Inflammatory macrophage (primary cell): ENCODE data around the gene GNB1L.
"Not testable (repeated sequence)": the region's sequence is repeated elsewhere in the genome, so short reads cannot be mapped to it uniquely, and the experiment has no call there.

ENCODE experiments used
- DNase-seq, 2 donors: peaks; one replicate each; pipeline ENCODE4 v3.0.0-alpha.2; 2020 to 2022

GNB1L gene

DNA sequence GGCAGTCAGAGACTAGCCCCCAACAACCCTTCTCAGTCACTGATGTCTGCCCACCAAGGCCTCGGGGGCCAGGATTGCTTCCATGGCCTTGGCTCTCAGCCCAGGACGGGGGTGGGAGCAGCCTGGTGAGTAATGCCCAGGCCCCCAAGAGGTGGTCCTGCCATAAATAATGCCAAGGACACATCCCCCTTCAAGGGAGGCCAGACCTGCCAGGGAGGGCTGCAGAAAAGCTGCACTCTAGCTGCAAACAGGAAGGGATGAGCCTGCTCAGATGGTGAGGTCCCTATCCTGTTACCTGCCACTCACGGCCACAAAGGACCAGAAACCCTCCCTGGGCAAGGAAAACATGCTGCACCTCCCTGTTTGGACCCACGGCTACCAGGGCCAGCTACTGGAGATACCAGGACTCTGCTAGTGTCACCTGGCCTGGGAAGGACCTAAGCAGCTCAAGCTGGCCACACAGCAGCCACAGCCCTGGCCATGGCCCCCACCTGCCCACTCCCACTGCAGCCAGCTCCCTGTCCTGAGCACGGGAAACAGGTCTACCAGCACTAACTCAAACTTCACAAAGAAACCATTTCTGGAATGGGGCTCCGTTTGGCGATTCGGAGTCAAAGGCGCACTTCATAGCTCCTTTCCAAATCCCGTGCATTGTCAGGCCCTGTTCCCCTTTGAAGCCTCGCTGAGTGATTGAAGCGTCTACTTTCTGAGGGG lies 12.1 kb downstream of the GNB1L start:
- no peak for DNase-seq

DNA sequence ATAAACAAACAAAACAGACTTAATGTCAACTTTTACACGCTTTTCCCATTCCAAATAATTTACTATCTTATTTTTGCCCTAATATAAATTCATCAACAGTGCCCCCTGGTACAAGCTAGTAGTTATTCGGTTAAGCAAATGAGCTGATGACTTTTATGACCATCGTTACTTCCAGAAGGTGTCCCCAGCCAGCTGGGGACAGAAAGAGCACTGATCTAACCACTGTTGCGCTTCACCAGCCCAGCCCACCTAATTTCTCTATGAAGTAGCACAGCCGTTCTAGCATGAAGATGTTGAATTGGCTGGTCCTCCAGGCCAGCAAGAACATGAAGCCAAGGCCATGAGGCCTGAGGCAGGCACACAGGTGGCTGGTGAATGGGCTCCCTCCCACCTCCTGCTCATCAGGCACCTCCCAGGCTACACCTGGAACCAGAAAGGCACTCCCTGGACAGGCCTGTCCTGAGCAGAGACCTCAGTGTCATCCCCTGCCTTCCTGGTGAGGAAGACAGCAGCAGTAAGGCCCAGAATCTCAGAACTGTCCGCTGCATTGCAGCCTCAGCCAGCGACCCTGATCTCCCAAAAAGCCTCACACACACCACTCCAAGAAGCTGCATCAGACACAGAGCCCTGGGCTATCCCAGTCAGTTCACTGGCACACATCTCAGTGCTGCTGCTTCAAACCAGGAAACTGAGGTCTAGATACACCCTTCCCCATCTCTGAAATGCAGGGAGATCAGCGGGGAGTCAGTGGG lies 12.9 kb downstream of the GNB1L start:
- DNase-seq: no peak

DNA sequence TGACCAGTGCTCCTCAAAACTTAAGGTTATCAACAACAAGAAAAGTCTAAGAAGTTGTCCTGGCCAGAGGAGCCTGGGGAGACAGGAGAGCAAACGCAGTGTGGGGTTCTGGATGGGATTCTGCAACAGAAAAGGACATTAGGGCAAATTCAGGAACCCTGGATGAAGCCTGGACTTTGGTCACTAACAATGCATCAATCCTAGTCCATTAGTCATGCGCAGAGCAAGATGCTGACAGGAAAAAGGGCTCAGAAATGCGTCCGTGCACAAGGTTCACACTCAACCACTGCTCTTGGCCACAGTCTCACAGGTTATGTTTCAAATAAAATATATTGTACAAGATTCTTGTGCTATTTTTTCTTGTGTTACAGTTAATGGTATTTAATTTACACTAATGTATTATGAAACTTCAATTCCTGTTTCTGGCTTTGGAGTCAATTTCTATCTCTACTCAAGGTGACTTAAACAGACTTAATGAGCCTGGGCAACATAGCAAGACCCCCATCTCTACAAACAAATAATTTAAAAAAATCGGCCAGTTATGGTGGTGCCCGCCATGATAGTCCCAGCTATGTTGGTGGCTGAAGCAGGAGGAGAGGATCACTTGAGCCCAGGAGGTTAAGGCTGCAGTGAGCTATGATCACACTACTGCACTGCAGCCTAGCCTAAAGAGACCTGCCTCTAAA lies 13.6 kb downstream of the GNB1L start:
- no peak for DNase-seq

DNA sequence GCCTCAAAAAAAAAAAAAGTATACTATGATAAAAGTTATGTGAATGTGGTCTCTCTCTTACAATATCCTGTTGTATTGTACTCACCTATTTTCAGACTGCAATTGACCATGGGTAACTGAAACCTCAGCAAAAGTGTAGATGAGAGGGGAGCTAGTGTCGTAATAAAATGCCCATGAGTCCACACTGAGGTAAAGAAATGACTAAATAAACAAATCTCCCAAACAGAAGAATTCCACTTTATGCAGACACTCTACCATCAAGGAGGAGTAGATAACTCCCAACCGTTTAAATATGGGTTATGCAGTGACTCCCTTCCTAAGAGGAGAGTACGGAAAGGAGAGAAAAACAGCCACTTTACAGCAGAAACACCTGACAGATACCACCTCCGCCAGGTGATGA lies 14.6 kb downstream of the GNB1L start:
- DNase-seq: no peak

DNA sequence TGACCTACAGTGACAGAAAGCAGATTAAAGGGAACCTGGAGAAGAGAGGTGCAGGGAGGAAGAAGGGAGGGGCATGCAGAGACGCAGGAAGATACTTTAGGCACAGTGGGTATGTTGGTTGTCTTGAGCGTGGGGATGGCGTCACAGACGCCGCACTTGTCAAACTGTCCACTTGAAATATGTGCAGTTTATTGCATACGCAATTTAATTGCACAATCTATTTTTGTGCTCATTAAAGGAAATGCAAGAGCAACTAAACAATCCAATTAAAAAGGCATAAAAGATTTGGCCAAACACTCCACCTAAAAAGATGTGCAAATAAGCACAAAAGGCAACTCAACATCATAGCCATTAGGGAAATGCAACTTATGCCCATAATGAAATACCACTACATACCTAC lies 16.8 kb downstream of the GNB1L start:
- DNase-seq: no peak

DNA sequence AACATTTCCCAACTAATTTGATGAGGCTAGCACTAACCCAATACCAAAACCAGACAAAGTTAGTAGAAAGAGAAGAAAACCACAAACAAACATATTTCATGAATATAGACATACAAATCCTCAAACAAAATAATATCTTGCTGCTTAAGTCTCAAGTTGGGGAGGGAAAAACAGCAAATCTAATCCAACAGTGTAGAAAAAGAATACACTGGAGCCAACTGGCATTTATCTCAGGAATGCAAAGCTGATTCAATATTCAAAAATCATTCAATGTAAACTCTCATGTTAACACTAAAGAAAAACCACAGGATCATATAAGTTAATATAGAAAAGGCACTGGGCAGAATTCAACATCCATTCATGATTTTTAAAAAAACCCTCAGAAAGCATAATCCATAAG lies 18.2 kb downstream of the GNB1L start:
- no peak for DNase-seq

DNA sequence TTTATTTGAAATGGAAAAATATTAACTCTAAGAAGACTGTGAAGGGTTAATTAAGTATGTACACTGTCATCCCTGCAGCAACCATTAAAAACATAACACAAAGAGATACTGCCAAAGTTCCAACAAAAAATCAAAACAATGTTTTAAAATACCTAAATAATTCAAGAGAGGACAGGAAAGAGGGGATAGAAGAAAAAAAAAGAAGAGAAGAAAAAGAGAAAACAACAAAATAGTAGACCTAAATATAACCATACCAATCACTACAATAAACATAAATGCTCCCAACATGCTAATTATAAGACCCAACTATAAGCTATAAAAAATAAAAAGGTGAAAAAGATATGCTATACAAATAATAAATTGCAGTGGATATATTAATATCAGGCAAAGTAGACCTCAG lies 20.1 kb downstream of the GNB1L start:
- no peak for DNase-seq

DNA sequence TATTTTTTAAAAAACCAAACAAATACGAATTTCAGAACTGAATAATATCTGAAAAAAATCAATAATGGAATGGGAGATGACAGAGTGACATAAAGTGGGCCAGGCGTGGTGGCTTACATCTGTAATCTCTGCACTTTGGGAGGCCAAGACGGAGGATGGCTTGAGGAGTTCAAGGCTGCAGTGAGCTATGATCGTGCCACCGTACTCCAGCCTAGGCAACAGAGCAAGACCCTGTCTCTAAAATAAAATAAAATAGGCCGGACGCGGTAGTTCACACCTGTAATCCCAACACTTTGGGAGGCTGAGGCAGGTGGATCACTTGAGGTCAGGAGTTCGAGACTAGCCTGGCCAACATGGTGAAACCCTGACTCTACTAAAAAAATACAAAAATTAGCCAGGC lies 21.3 kb downstream of the GNB1L start:
- not testable (repeated sequence) for DNase-seq

DNA sequence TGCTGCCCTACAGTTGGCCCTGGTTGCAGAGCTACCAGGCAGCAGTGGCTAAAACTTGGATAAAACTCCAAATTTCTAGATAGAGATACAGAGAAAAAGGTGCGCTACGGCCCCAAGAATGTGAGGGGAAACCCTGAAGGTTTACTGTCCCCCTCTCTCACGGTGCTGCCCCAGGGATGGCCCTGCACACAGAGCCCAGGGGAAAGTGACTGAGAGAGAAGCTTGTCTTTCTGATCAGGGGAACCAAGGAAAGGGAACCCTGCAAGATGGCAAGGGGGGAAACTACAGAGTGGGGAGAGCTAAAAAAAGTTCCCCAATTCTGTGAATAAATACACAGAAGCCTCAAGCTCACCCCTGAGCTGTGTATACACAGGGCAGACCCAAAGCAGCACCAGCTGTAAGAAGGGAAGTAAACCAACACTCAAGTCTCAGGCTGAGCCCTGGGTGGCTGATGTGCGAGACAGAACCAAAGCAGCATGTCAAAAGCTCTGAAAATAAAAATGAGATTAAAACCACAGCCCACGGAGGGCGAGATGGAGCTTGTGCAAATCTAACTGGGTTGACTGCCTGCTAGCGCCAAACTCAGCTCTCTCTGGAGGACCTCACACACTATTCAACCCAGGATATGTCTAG lies 22.1 kb downstream of the GNB1L start:
- DNase-seq: peak in 1 of 2 donors; percentile 12

DNA sequence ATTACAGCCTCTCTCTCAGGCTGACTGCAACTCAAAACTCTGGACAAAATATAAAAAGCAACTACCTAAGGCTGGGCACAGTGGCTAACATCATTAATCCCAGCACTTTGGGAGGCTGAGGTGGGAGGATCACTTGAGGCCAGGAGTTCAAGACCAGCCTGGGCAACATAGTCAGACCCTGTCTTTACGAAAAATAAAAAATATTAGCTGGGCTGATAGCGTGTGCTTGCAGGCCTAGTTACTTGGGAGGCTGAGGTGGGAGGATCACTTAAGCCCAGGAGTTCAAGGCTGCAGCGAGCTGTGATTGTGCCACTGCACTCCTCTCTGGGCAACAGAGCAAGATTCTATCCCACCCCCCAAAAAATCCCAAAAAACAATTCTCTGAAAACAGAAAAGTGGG lies 22.7 kb downstream of the GNB1L start:
- not testable (repeated sequence) for DNase-seq

DNA sequence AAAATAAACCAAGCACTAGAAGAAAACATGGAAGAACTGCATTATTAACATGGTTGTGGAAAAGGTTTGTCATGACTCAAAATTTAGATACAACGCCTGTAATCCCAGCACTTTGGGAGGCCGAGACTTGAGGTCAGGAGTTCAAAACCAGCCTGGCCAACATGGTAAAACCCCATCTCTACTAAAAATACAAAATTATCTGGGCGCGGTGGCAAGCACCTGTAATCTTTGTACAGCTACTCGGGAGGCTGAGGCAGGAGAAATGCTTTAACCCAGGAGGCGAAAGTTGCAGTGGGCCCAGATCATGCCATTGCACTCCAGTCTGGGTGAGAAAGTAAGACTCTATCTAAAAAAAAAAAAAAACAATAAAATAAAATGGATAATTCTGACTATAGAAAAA lies 23.7 kb downstream of the GNB1L start:
- DNase-seq: no peak

DNA sequence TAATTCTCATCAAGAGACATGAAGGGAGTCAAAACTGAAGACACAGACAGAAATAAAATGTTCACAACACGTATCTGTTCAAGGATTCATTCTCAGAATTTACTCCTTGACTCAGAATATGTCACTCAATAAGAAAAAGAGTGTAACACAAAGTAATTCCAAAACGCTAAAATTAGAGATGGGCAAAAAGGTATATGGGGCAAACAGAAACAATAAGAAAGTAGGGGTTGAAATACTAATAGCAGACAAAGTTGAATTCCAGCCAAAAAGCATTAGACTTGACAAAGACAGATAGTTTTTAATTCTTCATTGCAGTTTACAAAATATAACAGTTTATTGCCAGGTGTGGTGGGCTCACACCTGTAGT lies 26.7 kb downstream of the GNB1L start:
- DNase-seq: no peak

DNA sequence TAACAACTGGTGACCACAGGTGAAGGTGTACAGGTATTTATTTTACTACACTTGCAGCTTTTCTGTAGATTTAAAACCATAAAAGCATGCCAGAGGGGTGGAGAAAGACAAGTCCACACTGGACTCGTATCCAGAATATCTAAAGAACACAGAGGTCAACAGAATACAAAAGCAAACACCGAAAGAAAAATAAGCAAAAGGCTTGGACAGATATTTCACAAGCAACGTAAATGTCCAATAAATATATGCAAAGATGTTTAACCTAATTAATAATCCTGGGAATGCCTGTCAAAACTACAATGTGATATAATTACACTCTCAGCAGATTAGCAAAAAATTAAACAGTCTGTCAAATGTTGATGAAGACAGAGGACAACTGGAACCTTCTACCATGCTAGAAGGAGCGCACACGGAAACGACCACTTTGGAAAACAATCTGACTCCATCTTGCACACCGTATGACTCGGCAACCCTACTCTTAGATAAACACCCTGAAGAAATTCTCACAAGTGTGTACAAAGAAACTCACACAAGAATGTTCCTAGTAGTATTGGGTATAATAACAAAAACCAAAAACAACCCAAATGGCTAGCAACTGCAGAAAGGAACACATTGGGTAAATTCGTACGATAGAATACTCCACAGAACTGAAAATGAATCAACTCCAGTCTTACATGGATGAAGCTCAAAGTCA lies 27.2 kb downstream of the GNB1L start:
- no peak for DNase-seq

DNA sequence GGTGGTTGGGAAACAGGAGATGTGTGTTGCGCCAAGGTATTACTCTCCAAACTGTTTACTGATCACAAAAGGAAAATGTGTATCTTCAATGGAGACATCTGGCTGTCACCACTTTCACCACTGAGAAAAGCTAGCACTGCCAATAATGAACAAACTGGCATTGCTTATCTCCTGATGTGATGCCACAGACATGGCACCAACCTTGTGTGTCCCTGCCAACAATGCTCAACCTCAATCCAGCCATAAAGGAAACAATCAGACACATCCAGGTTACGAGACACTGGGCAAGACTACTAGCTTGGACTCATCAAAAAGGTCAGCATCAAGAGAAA lies 28.1 kb downstream of the GNB1L start:
- DNase-seq: no peak

DNA sequence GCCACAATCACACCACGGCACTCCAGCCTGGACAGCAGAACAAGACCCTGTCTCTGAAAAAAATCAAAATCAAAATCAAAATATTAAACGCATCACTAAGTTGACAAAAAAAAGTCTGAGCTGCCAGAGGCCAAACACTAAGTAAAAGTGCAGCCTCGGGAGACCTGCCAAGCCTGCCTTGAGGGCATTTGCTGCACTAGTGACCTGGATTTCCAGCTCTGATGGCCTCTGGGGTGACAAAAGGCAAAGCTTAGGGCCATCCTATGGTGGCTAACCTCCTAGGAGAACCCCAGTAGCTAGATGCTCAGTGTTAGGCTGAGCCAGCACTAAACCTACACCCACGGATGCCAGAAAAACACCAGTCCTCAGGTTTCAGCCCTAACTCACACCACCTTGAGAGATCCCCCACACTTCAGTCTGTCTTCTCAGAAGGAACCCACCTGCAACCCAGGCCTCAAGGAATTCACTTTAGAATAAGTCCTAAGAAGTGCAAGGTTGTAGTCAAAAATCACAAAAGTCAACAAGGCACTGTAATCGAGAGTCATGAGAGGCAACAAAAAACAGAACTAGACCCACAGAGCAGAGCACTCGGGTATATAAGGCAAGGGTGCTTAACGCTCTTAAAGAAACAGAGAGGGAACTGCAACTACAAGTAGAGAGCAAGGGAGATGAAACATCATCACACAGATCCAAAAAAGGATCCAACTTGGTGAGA lies 28.6 kb downstream of the GNB1L start:
- peak; percentile 5 to 20 for DNase-seq

DNA sequence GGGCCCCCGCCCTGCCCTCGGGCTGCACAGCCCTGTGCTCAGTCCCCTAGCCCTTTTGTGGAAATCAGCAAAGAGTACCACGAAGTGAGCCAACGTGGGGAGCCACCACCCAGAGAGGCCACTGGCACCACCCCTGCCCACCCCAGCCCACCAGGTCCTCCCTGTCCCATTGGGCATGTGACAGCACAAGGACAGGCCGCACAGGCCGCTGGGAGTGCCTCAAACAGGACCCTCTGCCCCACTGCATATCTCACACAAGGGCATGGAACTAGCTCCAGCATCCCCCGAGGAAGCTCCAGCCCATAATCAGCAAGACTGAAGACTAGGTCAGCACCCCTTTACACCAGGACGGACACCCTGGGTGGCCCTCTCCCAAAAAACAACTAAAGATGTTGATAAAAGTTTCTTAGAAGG lies 29.7 kb downstream of the GNB1L start:
- no peak for DNase-seq

DNA sequence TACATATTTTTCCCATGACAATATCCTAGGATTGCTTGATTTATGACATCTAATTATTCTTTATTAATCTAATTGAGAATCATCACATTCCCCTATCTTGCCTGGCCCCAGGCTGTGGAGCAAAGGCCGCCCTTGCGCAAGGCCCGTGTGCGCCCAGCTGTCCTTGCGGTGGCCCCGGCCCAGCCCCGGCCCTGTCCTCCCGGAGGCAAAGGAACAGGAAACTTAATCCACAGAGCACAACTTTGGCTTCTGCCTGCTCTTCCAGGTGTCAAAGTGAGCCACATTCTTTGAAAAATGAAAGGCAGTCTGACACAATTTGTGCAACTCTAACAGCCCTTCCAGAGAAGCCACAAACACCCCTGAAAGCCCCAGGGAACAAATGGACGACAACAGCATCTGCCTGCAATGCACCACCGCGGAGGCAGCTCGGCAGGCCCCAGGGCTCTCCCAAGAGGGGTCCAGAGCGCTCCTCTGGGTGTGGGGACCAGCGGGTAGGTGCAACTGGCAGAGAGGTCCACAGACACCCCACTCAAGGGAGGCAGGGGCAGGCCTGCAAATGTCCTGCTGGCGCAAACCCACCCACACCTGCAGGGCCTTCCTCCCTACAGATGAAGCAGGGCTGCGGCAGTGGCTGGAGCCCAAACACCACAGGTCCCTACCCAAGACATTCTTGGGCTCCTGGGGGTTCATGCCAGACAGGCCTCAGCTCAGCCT lies 30.3 kb downstream of the GNB1L start:
- no peak for DNase-seq

DNA sequence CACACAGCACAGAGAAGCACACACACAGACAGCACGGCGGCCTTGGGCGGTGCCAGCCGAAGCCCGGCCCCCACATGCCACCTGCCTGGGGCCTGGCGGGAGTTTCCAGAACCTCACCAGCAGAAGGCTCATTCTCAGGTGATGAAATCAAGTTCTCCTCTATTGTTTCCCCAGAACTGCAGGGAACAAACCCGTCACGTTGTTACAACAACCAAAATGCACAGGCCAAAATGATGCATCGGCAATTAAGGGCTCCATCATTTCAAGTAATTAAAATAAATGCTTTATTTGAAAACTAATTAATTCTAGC lies 30.8 kb downstream of the GNB1L start:
- no peak for DNase-seq

DNA sequence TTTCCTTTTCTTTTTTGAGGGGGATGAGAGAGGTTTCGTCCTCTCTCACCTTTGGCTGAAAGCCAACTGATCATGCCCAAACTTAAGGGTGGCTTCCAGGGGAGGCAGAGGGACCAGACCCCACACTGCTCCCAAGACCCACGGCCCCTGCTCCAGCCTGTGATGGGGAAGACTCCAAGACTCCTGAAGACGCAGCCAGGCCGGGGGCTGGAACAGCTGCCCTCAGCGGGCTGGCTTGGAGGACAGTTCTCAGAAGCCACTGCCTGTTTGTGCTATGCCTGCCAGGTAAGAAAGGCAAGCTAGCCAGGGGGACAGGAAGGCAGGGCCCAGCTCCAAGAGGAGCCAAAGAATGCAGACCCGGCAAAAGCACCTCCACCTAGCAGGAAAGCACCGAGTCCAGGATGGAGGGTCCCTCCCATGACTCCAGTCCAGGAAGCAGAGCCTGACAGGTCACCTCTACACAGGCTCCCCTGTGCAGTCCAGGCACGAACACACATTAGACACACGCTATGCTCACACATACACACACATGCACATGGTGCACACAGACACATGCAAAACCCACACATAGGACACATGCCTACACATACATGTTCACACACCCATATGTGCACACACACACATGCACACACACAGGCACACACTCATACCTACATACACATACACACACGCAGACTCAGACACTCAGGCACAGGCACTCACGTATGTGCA lies 31.3 kb downstream of the GNB1L start:
- no peak for DNase-seq

DNA sequence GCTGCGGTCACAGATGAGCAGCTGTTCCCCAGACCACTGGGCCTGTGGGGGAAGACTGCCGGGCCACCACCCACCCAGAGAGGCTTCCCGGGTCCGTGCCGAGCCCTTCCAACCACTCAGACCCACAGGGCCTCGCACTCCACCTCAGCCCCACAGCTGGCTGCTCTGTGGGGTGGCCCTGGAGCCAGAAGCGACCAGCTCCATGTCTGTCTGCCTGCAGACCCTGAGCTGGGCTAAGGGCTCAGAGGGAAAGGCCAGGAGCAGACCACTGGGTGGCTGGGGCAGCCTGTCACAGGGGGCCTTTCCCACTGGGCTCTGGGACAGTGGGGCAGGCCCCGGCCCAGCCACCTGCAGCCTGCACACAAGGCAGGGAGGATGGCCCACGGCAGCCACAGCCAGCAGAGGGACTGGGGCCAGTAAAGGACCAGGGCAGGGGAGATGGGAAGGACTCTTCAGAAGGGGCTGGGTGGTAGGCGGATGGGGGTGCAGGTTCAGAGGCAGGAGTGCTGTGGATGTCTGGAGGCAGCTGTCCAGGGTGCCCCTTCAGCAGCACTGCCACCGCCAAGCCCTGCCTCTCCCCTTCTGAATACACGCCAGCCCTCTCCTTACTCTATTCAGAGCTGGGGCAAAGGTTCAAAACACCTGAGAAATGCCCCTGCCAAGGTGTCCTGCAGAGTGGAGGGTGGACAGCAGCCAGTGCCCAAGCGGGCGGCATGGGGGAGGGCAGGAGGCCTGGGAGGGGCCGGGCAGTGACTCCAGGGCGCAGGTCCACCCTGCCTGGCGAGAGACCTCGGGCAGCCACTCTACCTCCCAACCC lies 32.2 kb downstream of the GNB1L start:
- no peak for DNase-seq
